Fibroblast of villous mesenchyme (primary cell): ENCODE data around the gene NDUFB10. TPM values are rescaled to one million over a fixed set of nuclear protein-coding genes. Genes with fewer than 3 reads are reported as not detected.
A peak's percentile ranks its signal among the peaks of the same experiment; 100 is the strongest.

Experiments used
- DNase-seq: peaks from one replicate; pipeline ENCODE4 v3.0.0-alpha.2; 2010; ENCODE audit warnings: low read depth
- H3K4me3 ChIP-seq: 2 replicates; pipeline ENCODE4 v1.5.1; 2011; ENCODE audit warnings: low read depth, mild to moderate bottlenecking, low read length
- small RNA-seq: library from RNA; depleted of rRNA; stranded (forward); fragments of <200 nt; gene quantifications from one replicate; pipeline ENCODE3, GENCODE V24; 2012
- total RNA-seq: library from RNA; depleted of rRNA; stranded (reverse); fragments of >200 nt; gene quantifications from 2 replicates; pipeline ENCODE4 v1.2.3, GENCODE V29; 2012
- TF ChIP-seq, protein P1 (sequence below): IDR thresholded peaks from 2 replicates; pipeline ENCODE4 v1.5.1; 2012; ENCODE audit warnings: low read depth, mild to moderate bottlenecking, low read length; ENCODE audit not compliant: insufficient read depth

Gene NDUFB10
- total RNA-seq, 1 donor: 87.2 TPM

DNA sequence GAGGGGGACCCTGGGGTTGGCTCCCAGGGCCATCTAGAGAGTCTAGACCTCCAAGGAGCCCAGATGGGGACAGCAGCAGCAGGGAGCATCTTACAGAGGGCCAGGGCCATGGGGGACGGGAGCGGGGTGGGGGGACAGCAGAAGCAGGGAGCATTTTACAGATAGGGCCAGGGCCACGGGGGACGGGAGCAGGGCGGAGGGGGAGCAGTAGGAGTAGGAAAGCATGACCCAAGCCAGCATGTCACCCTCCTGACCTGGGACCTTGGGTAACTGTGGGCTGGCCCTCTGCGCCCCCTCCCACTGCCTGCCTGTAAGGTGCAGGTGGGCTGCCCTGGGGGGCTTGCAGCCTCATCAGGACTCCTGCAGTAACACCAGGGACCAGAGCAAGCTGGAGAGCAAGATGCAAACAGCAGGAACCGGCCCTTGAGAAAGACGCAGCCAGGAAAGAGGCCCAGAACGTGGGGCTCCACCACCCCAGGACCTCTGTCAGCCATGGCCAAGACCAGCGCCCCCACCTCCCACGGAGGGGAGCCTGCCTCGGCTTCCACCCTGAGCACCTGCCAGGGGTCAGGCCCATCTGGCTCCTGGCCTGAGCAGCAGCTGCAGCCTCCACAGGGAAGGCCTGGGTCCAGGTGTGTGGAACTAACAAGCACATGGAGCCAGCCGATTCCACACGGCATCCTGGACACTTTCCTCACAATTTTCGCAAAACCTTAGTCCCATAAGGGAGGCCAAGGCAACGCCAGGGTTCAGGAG is 47.9 kb downstream of the NDUFB10 start:
- TF ChIP-seq, protein P1, sequence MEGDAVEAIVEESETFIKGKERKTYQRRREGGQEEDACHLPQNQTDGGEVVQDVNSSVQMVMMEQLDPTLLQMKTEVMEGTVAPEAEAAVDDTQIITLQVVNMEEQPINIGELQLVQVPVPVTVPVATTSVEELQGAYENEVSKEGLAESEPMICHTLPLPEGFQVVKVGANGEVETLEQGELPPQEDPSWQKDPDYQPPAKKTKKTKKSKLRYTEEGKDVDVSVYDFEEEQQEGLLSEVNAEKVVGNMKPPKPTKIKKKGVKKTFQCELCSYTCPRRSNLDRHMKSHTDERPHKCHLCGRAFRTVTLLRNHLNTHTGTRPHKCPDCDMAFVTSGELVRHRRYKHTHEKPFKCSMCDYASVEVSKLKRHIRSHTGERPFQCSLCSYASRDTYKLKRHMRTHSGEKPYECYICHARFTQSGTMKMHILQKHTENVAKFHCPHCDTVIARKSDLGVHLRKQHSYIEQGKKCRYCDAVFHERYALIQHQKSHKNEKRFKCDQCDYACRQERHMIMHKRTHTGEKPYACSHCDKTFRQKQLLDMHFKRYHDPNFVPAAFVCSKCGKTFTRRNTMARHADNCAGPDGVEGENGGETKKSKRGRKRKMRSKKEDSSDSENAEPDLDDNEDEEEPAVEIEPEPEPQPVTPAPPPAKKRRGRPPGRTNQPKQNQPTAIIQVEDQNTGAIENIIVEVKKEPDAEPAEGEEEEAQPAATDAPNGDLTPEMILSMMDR: no peak
- no peak for DNase-seq
- peak overlapping the region; percentile 83 for H3K4me3 ChIP-seq

GRCh38 chr16:2008009-2008526 is 48.7 kb downstream of the NDUFB10 start:
- TF ChIP-seq, protein P1: no peak
- H3K4me3 ChIP-seq: peak overlapping the region; percentile 83
- DNase-seq: peak; percentile 94

DNA sequence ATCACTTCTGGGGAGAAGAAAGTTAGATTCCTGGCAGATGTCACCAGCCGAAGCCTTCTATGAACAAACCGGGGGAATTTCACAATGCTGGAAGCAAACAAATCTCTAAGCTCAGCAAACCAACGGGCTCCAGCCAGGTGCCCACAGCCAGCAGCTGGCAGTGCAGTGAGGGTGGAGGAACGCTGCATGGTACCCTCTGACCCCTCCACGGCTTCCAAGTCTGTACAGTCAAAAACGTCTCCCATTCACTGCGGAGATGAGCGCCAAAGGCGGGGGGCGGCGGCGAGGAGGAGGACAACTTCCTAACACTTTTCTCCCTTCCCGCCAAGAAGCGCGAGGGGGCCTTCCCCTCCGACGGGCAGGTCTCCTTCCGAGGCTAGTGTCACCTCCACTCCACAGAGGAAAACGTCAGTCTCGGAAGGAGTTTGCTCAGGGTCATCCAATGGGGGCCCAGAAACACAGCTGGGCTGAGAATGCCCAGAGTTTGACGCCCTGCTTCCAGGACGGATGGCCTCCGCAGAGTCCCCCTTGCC is 49.4 kb downstream of the NDUFB10 start:
- peak; percentile 76 for DNase-seq
- peak overlapping the region; percentile 83 for H3K4me3 ChIP-seq
- TF ChIP-seq, protein P1: no peak

DNA sequence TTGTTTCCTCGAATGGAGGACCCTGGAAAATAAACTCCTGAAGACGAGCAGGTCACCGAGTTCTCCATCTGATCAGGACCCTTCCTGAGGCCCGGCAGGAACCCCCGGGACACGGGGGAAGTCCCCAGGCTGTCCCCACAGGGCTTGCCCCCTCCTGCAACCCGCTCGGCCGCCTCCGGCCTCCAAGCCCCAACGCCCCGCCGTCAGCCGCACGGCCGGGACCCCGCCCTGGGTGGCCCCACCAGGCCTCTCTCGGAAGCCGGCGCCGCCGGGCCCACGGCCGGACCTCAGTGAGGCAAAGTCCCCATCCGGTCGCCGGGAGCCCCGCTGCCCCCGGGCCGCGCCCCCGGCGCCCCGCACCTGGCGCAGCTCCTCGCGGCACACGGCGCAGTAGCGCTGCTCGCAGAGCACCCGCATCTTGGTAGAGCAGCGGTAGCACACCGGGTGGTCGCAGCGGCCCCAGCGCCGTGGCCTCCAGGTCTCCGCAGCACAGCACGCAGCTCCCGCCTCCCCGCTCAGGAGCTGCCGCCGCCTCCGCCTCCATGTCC is 49.9 kb downstream of the NDUFB10 start:
- no peak for DNase-seq
- peak overlapping the region; percentile 83 for H3K4me3 ChIP-seq
- TF ChIP-seq, protein P1: no peak

DNA sequence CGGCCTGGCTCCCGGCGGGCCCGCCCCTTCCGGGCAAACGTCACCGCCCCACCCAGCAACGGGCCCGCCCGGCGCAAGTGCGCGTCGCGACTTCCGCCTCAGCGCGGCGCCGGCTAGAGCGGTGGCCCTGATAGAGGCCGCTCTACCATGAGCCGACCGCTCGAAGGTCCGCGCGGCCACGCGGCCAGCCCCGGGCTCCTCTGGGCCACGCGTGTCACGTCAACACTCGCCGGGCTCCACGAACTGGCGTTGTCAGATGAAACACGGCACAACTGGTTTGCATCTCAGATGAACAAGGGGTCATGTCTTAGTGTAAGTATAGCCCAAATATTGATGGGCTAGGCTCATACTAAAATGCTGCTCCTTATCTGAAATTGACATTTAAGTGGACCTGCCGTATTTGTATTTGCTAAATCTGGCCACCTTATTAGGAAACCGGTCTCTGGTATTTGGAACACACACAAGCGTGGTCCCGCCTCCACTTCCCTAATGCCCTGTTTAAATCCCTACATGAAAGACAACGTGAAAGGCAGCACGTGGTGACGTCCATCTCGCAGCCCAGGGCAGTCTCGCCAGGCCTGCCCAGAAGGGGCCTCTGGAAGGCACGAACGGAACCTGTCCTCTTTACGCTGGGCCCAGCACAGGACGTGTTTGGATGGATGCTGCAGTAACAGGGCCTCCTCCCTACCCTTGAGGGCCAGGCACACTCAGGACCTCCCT is 50.6 kb downstream of the NDUFB10 start, which contains the start of gene ZNF598:
Gene ZNF598, minus strand, starts transcription at position 31 of the 720 bp plus-strand sequence.
- DNase-seq: peak; percentile 86
- TF ChIP-seq, protein P1: no peak
- H3K4me3 ChIP-seq: peak within 1 kb of the TSS; percentile 83

Small RNA genes lying within 50 kb of the gene (small RNA-seq; reads per million reads assigned to genes)
- gene AC005363.2 (not detected), gene SNORA10 (not detected), gene SNORA64 (not detected)

Other genes with a start within 250 kb of the NDUFB10 start
- 41.2 and 63.9 TPM in 2 replicates for gene NME3, start 188.0 kb upstream of the NDUFB10 start, total RNA-seq
- 13.9 and 15.5 TPM in 2 replicates for gene EME2, start 186.7 kb upstream of the NDUFB10 start, total RNA-seq
- gene MRPS34, start 186.4 kb upstream of the NDUFB10 start, total RNA-seq: 52.7 and 67.0 TPM in 2 replicates
- 20.3 and 25.5 TPM in 2 replicates for gene SPSB3, start 177.0 kb upstream of the NDUFB10 start, total RNA-seq
- 54.8 and 78.0 TPM in 2 replicates for gene NUBP2, start 176.6 kb upstream of the NDUFB10 start, total RNA-seq
- gene IGFALS, start 165.8 kb upstream of the NDUFB10 start, total RNA-seq: under 0.01 TPM in 1 of 2 replicates, not detected in the other
- 22.5 and 24.6 TPM in 2 replicates for gene HAGH, start 132.7 kb upstream of the NDUFB10 start, total RNA-seq
- gene FAHD1, start 132.3 kb upstream of the NDUFB10 start, total RNA-seq: 51.8 and 63.8 TPM in 2 replicates
- gene MEIOB, start 87.4 kb upstream of the NDUFB10 start, total RNA-seq: under 0.01 TPM in 1 of 2 replicates, not detected in the other
- not detected in 2 replicates for gene HS3ST6, start 41.1 kb upstream of the NDUFB10 start, total RNA-seq
- gene MSRB1, start 16.3 kb upstream of the NDUFB10 start, total RNA-seq: 14.2 and 16.4 TPM in 2 replicates
- not detected in 2 replicates for gene RPL3L, start 4.8 kb upstream of the NDUFB10 start, total RNA-seq
- 1,294 and 1,994 TPM in 2 replicates for gene RPS2, start 5.3 kb downstream of the NDUFB10 start, total RNA-seq
- not detected in 2 replicates for gene RNF151, start 7.3 kb downstream of the NDUFB10 start, total RNA-seq
- 28.5 and 39.0 TPM in 2 replicates for gene TBL3, start 12.5 kb downstream of the NDUFB10 start, total RNA-seq
- 0.43 TPM in 1 of 2 replicates, not detected in the other for gene NOXO1, start 21.9 kb downstream of the NDUFB10 start, total RNA-seq
- gene GFER, start 24.7 kb downstream of the NDUFB10 start, total RNA-seq: 9.5 and 13.9 TPM in 2 replicates
- 1.6 and 2.6 TPM in 2 replicates for gene SYNGR3, start 30.4 kb downstream of the NDUFB10 start, total RNA-seq
- gene ZNF598, start 50.3 kb downstream of the NDUFB10 start, total RNA-seq: 23.5 and 27.6 TPM in 2 replicates
- 0.32 and 1.3 TPM in 2 replicates for gene NPW, start 60.2 kb downstream of the NDUFB10 start, total RNA-seq
- gene NHERF2, start 67.4 kb downstream of the NDUFB10 start, total RNA-seq: 52.7 and 59.3 TPM in 2 replicates
- 25.5 and 31.9 TPM in 2 replicates for gene NTHL1, start 88.3 kb downstream of the NDUFB10 start, total RNA-seq
- gene TSC2, start 88.4 kb downstream of the NDUFB10 start, total RNA-seq: 62.6 and 69.9 TPM in 2 replicates
- gene PKD1, start 176.4 kb downstream of the NDUFB10 start, total RNA-seq: 139 and 191 TPM in 2 replicates
- gene RAB26, start 189.1 kb downstream of the NDUFB10 start, total RNA-seq: 0.97 and 1.3 TPM in 2 replicates
- gene TRAF7, start 196.2 kb downstream of the NDUFB10 start, total RNA-seq: 52.2 and 62.6 TPM in 2 replicates
- under 0.01 and 0.86 TPM in 2 replicates for gene CASKIN1, start 237.1 kb downstream of the NDUFB10 start, total RNA-seq
- 18.4 and 24.2 TPM in 2 replicates for gene MLST8, start 245.9 kb downstream of the NDUFB10 start, total RNA-seq